Measurements from ENCODE around the gene LRRC8D. TPM values are rescaled to one million over a fixed set of nuclear protein-coding genes. Genes with fewer than 3 reads are reported as not detected.

Gene LRRC8D
- total RNA-seq, 1 experiment from 2014 or later, result 22.3 TPM

DNA sequence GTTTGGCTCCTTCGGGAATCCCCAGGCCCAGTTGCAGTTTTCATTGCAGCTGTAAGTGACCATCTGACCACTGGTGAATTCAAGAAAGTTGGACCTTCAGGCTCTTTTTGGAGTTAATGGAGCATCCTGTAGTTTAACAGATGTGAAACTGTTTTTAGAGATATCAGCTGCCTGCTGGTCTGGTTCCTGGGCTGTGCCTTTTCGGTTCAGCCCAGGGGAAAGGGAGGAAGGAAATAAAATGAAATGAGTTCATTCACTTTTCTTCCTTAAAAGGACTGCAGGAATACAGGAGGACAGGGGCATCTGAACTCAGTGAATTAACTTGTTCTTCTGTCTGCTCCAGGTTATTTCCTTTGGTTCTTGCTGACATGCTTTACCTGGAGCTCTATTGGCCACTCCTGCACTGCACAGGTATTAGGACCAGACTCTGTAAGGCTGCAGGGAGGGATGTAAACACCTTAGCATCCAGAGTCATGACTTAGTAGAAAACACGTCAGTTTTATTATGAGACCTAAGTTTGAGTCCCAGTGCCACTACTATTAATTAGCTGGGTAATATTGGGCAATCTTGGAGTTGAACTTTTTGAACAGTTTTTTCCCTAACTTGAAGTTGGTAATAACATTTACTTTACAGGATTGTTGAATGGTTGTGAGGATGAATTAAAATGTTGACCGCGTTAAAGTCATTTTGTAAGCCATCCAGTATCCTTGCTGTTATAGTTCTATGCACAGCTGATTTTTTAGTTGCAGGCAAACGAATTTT is 83.6 kb downstream of the LRRC8D start:
- intact Hi-C loops (cut with micrococcal nuclease; ENCODE audit: unreplicated experiment), result no loop called here
- TF ChIP-seq, protein P1, sequence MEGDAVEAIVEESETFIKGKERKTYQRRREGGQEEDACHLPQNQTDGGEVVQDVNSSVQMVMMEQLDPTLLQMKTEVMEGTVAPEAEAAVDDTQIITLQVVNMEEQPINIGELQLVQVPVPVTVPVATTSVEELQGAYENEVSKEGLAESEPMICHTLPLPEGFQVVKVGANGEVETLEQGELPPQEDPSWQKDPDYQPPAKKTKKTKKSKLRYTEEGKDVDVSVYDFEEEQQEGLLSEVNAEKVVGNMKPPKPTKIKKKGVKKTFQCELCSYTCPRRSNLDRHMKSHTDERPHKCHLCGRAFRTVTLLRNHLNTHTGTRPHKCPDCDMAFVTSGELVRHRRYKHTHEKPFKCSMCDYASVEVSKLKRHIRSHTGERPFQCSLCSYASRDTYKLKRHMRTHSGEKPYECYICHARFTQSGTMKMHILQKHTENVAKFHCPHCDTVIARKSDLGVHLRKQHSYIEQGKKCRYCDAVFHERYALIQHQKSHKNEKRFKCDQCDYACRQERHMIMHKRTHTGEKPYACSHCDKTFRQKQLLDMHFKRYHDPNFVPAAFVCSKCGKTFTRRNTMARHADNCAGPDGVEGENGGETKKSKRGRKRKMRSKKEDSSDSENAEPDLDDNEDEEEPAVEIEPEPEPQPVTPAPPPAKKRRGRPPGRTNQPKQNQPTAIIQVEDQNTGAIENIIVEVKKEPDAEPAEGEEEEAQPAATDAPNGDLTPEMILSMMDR (IDR thresholded peaks at IDR 0.05; ENCODE audit: unreplicated experiment), result no peak
- H3K9me3 Mint-ChIP-seq (ENCODE audit: low read depth, unreplicated experiment), result no peaks in the 10 kb centered on the region

DNA sequence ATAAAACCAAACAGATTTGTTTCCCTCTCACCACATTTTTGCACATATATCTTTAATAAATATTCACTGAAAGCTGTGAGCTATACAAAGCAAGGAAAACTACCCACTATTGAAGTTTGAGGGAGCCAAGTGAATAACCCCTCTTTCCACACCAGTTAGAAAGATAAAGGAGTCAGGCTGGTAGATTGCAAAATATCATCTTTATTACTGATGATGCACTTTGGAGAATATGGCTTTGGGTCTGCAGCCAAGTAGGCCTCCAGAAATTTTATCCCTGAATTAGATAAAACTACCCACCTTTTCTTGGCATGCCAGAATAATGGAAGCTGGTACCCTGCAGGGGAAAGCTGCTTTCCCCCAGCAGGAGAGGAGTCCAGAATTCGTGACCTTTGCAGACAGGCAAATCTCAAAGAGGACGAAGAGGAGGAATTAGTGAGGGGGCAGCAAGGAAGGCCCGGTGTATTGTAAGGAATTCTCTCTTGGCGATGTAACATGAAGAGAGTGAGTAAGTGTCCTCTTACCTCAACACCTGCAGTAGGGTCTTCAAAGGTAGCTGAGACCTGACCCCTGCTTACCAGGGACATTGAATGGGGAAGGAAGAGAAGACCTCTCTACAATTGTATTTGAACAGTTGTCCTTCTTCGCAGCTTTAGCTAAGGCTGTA is 84.7 kb downstream of the LRRC8D start:
- intact Hi-C loops (cut with micrococcal nuclease; ENCODE audit: unreplicated experiment), result loop anchor here (2.0 kb wide), 1 partner anchor 15 kb away; no protein-coding TSS in a partner anchor
- Mint-ChIP-seq H3K36me3 (ENCODE audit: insufficient read depth, unreplicated experiment) (peaks cover 4% of the 10 kb centered on the region), H3K4me3 (ENCODE audit: low read depth, unreplicated experiment) (no peak overlapping the region), H3K27ac (ENCODE audit: unreplicated experiment) (no peak overlapping the region), H3K4me1 (ENCODE audit: low read depth, unreplicated experiment) (peaks cover 24% of the 10 kb centered on the region), H3K27me3 (ENCODE audit: unreplicated experiment) (no peaks in the 10 kb centered on the region), H3K9me3 (ENCODE audit: low read depth, unreplicated experiment) (no peaks in the 10 kb centered on the region)
- CTCF ChIA-PET, result interaction anchor here (1.5 kb wide), 1 partner anchor 63 kb away, joined by 3 read pairs; no protein-coding TSS in a partner anchor
- TF ChIP-seq, protein P1 (IDR thresholded peaks at IDR 0.05; ENCODE audit: unreplicated experiment), result no peak
- BruUV-seq (replicated peaks), result no TSS peak
- DNase-seq, result no peak

More for the DNA sequence above, 83.6 kb downstream of the LRRC8D start:
- no peak for DNase-seq
- H3K4me1 Mint-ChIP-seq (ENCODE audit: low read depth, unreplicated experiment), result peaks cover 22% of the 10 kb centered on the region
- CTCF ChIA-PET, result no interaction called here
- no TSS peak for BruUV-seq (replicated peaks)
- H3K27me3 Mint-ChIP-seq (ENCODE audit: unreplicated experiment), result no peaks in the 10 kb centered on the region
- no peak overlapping the region for H3K27ac Mint-ChIP-seq (ENCODE audit: unreplicated experiment)
- peaks cover 4% of the 10 kb centered on the region for H3K36me3 Mint-ChIP-seq (ENCODE audit: insufficient read depth, unreplicated experiment)
- H3K4me3 Mint-ChIP-seq (ENCODE audit: low read depth, unreplicated experiment), result no peak overlapping the region

DNA sequence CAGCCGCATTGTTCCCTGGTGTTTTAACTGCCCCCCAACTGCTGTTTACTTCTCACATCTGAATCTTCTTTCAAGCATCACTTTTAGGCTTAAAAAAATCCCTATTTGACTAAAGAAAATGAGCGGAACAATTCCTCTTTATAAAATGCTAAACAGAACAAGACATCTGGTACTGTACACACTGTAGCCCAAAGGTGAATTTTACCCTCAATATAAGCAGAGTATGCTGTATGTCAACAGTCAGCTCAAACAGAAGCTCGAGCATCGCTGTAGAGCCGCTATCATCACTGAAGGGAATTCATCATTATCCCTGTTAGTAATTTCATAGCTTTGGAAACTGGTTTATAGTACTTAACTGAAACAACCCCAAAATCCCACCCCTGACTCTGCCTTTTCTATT is 85.3 kb downstream of the LRRC8D start:
- BruUV-seq (replicated peaks), result no TSS peak
- TF ChIP-seq, protein P1 (IDR thresholded peaks at IDR 0.05; ENCODE audit: unreplicated experiment), result no peak
- H3K27me3 Mint-ChIP-seq (ENCODE audit: unreplicated experiment), result no peaks in the 10 kb centered on the region
- H3K27ac Mint-ChIP-seq (ENCODE audit: unreplicated experiment), result no peak overlapping the region
- H3K36me3 Mint-ChIP-seq (ENCODE audit: insufficient read depth, unreplicated experiment), result peaks cover 4% of the 10 kb centered on the region
- DNase-seq, result no peak
- no peaks in the 10 kb centered on the region for H3K9me3 Mint-ChIP-seq (ENCODE audit: low read depth, unreplicated experiment)
- CTCF ChIA-PET, result interaction anchor here (0.9 to 1.5 kb wide), 2 partner anchors 63 to 315 kb away, joined by 3 to 7 read pairs; no protein-coding TSS in a partner anchor
- H3K4me3 Mint-ChIP-seq (ENCODE audit: low read depth, unreplicated experiment), result no peak overlapping the region
- intact Hi-C loops (cut with micrococcal nuclease; ENCODE audit: unreplicated experiment), result loop anchor here (2.0 kb wide), 1 partner anchor 15 kb away; no protein-coding TSS in a partner anchor
- H3K4me1 Mint-ChIP-seq (ENCODE audit: low read depth, unreplicated experiment), result peaks cover 29% of the 10 kb centered on the region

DNA sequence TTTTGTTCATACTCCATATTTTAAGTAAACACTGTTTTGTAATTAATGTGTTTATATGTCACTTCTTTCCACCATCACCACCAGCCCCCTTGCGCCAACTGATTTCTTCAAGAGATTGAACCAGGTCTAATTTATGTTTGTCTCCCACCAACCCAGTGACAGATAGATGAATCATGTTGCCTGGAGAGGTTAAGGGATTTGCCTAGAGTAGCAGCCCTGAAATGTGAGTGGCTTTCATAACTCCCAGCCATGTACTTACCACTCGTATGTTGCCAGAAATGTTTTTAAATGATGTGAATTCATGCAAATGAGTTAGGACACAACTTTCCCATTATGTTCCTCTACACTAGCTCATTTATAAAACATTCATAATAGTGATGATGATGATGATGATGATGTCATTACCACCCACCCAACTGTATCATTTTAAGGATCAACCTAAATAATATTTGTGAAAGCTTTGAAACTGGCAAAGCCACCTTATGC is 86.9 kb downstream of the LRRC8D start:
- Mint-ChIP-seq H3K36me3 (ENCODE audit: insufficient read depth, unreplicated experiment) (peaks cover 4% of the 10 kb centered on the region), H3K9me3 (ENCODE audit: low read depth, unreplicated experiment) (no peaks in the 10 kb centered on the region), H3K27me3 (ENCODE audit: unreplicated experiment) (no peaks in the 10 kb centered on the region), H3K4me1 (ENCODE audit: low read depth, unreplicated experiment) (peaks cover 40% of the 10 kb centered on the region), H3K27ac (ENCODE audit: unreplicated experiment) (no peak overlapping the region), H3K4me3 (ENCODE audit: low read depth, unreplicated experiment) (no peak overlapping the region)
- TF ChIP-seq, protein P1 (IDR thresholded peaks at IDR 0.05; ENCODE audit: unreplicated experiment), result no peak
- intact Hi-C loops (cut with micrococcal nuclease; ENCODE audit: unreplicated experiment), result loop anchor here (2.0 kb wide), 1 partner anchor 17 kb away; no protein-coding TSS in a partner anchor
- CTCF ChIA-PET, result interaction anchor here (0.6 kb wide), 1 partner anchor 1205 kb away, joined by 7 read pairs; no protein-coding TSS in a partner anchor
- BruUV-seq (replicated peaks), result no TSS peak
- DNase-seq, result no peak

All from Calu3 (cell line).